SK-N-SH treated with all-trans-retinoic acid at 6 μM for 48 hours (cell line): Measurements from ENCODE around the gene CLK2.

Source experiments
- ATAC-seq: fragments of 200-7000 bp; cut with Tn5 transposase; 3 replicates; pipeline ENCODE4 v1.9.1; 2020; ENCODE audit warnings: mild to moderate bottlenecking, moderate library complexity
- ARNTL ChIP-seq: fragments of 450-650 bp; formaldehyde crosslinking; IDR thresholded peaks from 2 replicates; pipeline ENCODE4 v1.5.0; 2020; ENCODE audit warnings: low read depth, mild to moderate bottlenecking, moderate library complexity, borderline replicate concordance
- BACH2 ChIP-seq: fragments of 250-450 bp; sonication (Bioruptor Pico); IDR thresholded peaks from 2 replicates; pipeline ENCODE4 v1.9.0; 2021; ENCODE audit warnings: mild to moderate bottlenecking, borderline replicate concordance
- CSRNP3 ChIP-seq: fragments of 250-450 bp; sonication (Bioruptor Pico); IDR thresholded peaks from 2 replicates; pipeline ENCODE4 v1.5.1; 2021; ENCODE audit warnings: mild to moderate bottlenecking, moderate library complexity
- ISL1 ChIP-seq: fragments of 250-450 bp; sonication (Bioruptor Pico); IDR thresholded peaks from 2 replicates; pipeline ENCODE4 v2.1.2; 2022; ENCODE audit warnings: mild to moderate bottlenecking, moderate library complexity
- OSR1 ChIP-seq: fragments of 250-450 bp; sonication (Bioruptor Pico); IDR thresholded peaks from 2 replicates; pipeline ENCODE4 v1.8.0; 2022; ENCODE audit warnings: moderate library complexity, mild to moderate bottlenecking, inconsistent platforms
- PATZ1 ChIP-seq: fragments of 250-450 bp; sonication (Bioruptor Pico); IDR thresholded peaks from 2 replicates; pipeline ENCODE4 v1.8.0; 2020; ENCODE audit warnings: mild to moderate bottlenecking, moderate library complexity, borderline replicate concordance
- PPARA ChIP-seq: fragments of 250-450 bp; sonication (Bioruptor Pico); IDR thresholded peaks from 2 replicates; pipeline ENCODE4 v1.5.0; 2020; ENCODE audit warnings: mild to moderate bottlenecking, borderline replicate concordance
- RARB ChIP-seq: fragments of 250-450 bp; sonication (Bioruptor Pico); IDR thresholded peaks from 2 replicates; pipeline ENCODE4 v1.8.0; 2021; ENCODE audit warnings: mild to moderate bottlenecking, moderate library complexity
- TCF4 ChIP-seq: fragments of 250-450 bp; sonication (Bioruptor Pico); IDR thresholded peaks from 2 replicates; pipeline ENCODE4 v1.8.0; 2021; ENCODE audit warnings: mild to moderate bottlenecking, moderate library complexity, borderline replicate concordance
- TOX ChIP-seq: fragments of 250-450 bp; sonication (Bioruptor Pico); IDR thresholded peaks from 2 replicates; pipeline ENCODE4 v1.8.0; 2021; ENCODE audit warnings: mild to moderate bottlenecking, moderate library complexity, borderline replicate concordance
- ZC3H10 ChIP-seq: fragments of 250-450 bp; sonication (Bioruptor Pico); IDR thresholded peaks from 2 replicates; pipeline ENCODE4 v1.5.1; 2021; ENCODE audit warnings: mild to moderate bottlenecking, moderate library complexity
- ZFP3 ChIP-seq: fragments of 250-450 bp; sonication (Bioruptor Pico); IDR thresholded peaks from 2 replicates; pipeline ENCODE4 v1.5.0; 2020; ENCODE audit warnings: mild to moderate bottlenecking, moderate library complexity
- ZFP30 ChIP-seq: fragments of 450-650 bp; formaldehyde crosslinking; IDR thresholded peaks from 2 replicates; pipeline ENCODE4 v1.5.0; 2022; ENCODE audit warnings: mild to moderate bottlenecking, moderate library complexity
- ZNF565 ChIP-seq: fragments of 450-650 bp; formaldehyde crosslinking; conservative IDR thresholded peaks from 2 replicates; pipeline ENCODE4 v1.5.0; 2020; ENCODE audit warnings: low read depth, mild to moderate bottlenecking, moderate library complexity
- ZNF70 ChIP-seq: fragments of 450-650 bp; formaldehyde crosslinking; IDR thresholded peaks from 2 replicates; pipeline ENCODE4 v1.5.0; 2020; ENCODE audit warnings: mild to moderate bottlenecking, moderate library complexity
- TF ChIP-seq, protein P1 (sequence below): fragments of 250-450 bp; sonication (Bioruptor Pico); IDR thresholded peaks from 2 replicates; pipeline ENCODE4 v1.8.0; 2021; ENCODE audit warnings: low read depth, mild to moderate bottlenecking, moderate library complexity, borderline replicate concordance
- TF ChIP-seq, protein P2 (sequence below): fragments of 250-450 bp; sonication (Bioruptor Pico); IDR thresholded peaks from 2 replicates; pipeline ENCODE4 v1.5.0; 2020; ENCODE audit warnings: mild to moderate bottlenecking, moderate library complexity

Gene CLK2

DNA sequence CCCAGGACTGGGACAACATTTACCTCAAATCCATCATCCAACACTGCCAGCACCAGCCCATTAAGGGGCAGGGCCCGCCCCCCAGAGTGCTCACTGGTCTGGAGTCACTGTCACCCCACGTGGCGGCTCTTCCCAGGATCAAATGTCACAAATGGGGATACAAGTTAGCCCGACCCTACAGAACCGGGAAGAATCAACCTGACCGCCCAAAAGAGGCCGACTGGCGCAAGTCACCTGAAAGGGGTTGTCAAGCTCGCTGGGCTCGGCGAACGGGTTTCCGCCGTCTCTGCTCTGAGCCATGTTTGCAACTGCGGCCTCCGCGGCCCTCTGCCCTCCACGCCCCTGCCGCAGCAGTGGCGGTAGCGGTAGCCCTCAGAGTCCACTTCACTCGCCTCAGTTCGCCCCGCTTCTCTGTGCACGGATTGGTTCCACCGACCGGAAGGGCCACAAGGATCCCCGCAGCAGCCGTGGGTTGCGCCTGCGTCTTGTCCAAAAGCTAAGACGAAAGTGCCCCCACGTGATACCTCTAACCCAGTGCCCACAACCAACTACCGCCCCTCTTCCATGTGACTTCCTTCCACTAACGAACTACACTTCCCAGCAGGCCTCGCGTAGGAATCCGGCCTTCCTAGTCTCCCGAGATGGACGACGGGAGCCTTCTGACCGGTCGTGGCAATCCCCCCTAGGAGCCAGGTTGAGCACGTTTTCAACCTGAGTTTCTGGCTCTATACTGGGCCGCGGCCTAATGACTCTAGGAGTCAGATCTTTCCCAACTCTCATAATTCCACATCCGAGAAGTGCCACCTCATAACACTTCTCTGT is 11.2 kb downstream of the CLK2 start, which contains the start of gene SCAMP3 (continued):
- TF ChIP-seq PATZ1 (CRISPR knock-in tag) (0 out of 2 replicates have a peak, but pooled peaks have one; percentile 24), TCF4 (CRISPR knock-in tag) (no peak)

DNA sequence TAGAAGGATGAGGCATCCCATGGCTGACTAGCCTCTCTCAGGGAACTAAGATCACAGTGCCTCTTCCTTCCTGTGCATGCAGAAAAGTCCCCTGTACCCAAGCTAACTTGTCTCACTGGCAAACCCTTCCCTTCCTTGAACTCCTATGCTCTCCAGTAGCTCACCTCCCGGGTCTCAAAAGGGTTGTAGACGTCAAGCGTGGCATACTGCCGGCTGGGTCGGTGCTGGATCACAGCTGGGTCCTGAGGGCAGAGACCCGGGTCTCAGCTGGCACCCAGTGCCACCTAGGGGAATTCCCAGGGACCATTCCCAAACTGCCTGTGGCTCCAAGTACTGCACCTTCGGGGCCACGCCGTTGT is 11.8 kb downstream of the CLK2 start:
- TF ChIP-seq PPARA (CRISPR knock-in tag) (no peak), TCF4 (CRISPR knock-in tag) (no peak), ZFP30 (CRISPR knock-in tag) (no peak), ISL1 (CRISPR knock-in tag) (no peak)
- ATAC-seq = no peak; the same call in 1 of the 3 replicates

- ATAC-seq = no peak
- TF ChIP-seq ZNF565 (CRISPR knock-in tag) (no peak), PATZ1 (CRISPR knock-in tag) (no peak), ZFP30 (CRISPR knock-in tag) (no peak), TCF4 (CRISPR knock-in tag) (no peak), OSR1 (CRISPR knock-in tag) (no peak), ZFP3 (CRISPR knock-in tag) (no peak), ISL1 (CRISPR knock-in tag) (no peak), BACH2 (CRISPR knock-in tag) (no peak)
- TF ChIP-seq, protein P1, sequence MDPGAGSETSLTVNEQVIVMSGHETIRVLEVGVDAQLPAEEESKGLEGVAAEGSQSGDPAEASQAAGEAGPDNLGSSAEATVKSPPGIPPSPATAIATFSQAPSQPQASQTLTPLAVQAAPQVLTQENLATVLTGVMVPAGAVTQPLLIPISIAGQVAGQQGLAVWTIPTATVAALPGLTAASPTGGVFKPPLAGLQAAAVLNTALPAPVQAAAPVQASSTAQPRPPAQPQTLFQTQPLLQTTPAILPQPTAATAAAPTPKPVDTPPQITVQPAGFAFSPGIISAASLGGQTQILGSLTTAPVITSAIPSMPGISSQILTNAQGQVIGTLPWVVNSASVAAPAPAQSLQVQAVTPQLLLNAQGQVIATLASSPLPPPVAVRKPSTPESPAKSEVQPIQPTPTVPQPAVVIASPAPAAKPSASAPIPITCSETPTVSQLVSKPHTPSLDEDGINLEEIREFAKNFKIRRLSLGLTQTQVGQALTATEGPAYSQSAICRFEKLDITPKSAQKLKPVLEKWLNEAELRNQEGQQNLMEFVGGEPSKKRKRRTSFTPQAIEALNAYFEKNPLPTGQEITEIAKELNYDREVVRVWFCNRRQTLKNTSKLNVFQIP (CRISPR knock-in tag) = no peak
- TF ChIP-seq, protein P2, sequence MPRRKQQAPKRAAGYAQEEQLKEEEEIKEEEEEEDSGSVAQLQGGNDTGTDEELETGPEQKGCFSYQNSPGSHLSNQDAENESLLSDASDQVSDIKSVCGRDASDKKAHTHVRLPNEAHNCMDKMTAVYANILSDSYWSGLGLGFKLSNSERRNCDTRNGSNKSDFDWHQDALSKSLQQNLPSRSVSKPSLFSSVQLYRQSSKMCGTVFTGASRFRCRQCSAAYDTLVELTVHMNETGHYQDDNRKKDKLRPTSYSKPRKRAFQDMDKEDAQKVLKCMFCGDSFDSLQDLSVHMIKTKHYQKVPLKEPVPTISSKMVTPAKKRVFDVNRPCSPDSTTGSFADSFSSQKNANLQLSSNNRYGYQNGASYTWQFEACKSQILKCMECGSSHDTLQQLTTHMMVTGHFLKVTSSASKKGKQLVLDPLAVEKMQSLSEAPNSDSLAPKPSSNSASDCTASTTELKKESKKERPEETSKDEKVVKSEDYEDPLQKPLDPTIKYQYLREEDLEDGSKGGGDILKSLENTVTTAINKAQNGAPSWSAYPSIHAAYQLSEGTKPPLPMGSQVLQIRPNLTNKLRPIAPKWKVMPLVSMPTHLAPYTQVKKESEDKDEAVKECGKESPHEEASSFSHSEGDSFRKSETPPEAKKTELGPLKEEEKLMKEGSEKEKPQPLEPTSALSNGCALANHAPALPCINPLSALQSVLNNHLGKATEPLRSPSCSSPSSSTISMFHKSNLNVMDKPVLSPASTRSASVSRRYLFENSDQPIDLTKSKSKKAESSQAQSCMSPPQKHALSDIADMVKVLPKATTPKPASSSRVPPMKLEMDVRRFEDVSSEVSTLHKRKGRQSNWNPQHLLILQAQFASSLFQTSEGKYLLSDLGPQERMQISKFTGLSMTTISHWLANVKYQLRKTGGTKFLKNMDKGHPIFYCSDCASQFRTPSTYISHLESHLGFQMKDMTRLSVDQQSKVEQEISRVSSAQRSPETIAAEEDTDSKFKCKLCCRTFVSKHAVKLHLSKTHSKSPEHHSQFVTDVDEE (CRISPR knock-in tag) = no peak
These were observed 13.0 kb downstream of the CLK2 start for GRCh38 chr1:155260276-155260675.

DNA sequence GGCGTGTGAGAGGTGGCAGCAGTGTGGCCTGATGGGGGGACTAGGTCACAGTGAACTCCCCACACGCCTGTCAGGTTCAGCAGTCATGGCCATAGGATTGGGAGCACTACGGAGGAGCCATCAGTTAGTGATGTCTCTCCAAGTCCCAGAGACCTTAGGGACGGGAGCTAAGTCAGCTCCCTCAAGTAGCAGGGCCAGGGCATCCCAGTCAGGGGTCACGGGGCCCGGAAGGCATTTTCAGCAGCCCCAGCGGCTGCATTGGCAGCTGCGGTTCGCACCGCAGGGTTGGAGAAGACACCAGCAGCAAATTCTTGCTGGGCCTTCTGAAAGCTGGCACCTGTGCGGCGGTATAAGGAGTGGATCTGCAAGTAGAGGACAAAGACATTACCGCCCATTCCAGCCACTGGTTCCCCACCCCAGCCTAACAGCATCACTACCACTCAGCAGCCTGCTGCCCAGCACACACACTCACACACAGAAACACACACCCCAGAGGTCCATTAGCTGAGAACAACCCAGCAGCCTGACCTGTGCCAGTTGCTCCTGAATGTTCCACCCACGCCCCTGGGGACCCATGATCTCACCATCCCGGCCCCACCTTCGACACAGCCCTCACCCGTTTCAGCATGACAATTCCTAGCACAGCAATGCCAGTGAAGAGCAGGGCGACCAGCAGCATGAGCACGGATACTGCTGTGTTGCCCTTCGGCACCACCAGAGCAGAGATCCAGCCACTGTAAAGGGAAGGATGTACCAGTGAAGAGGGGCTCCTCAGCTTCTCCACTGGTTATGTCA is 17.0 kb downstream of the CLK2 start:
- peak; percentile 5 for ATAC-seq
- TF ChIP-seq ISL1 (CRISPR knock-in tag) = no peak
- no peak for TF ChIP-seq OSR1 (CRISPR knock-in tag)
- TF ChIP-seq ZFP30 (CRISPR knock-in tag) = no peak
- TF ChIP-seq ARNTL = no peak
- TF ChIP-seq, protein P2 (CRISPR knock-in tag) = no peak
- no peak for TF ChIP-seq RARB (CRISPR knock-in tag)
- TF ChIP-seq TOX = no peak
- TF ChIP-seq CSRNP3 (CRISPR knock-in tag) = no peak
- TF ChIP-seq PATZ1 (CRISPR knock-in tag) = no peak
- TF ChIP-seq ZC3H10 (CRISPR knock-in tag) = no peak
- TF ChIP-seq ZNF70 (CRISPR knock-in tag) = no peak
- TF ChIP-seq PPARA (CRISPR knock-in tag) = no peak
